Mucosa of descending colon (tissue), 3 donors: ENCODE measurements around the gene SLC17A7. TPM values are rescaled to one million over a fixed set of nuclear protein-coding genes. Genes with fewer than 3 reads are reported as not detected.
A peak's percentile ranks its signal among the peaks of the same experiment; 100 is the strongest.

ENCODE experiments used
- ATAC-seq: fragments of 200-7000 bp; cut with Tn5 transposase; one replicate; pipeline ENCODE4 v1.9.1; 2020; ENCODE audit warnings: mild to moderate bottlenecking, moderate library complexity
- DNase-seq, 3 donors: peaks; one replicate each; pipeline ENCODE4 v3.0.0-alpha.2; 2020
- H3K36me3 ChIP-seq: fragments of 200-600 bp; one replicate; pipeline ENCODE4 v1.8.0; 2021; ENCODE audit warnings: low read depth, mild to moderate bottlenecking
- H3K4me1 ChIP-seq: fragments of 200-600 bp; one replicate; pipeline ENCODE4 v1.8.0; 2021; ENCODE audit warnings: low read depth, mild to moderate bottlenecking
- H3K4me3 ChIP-seq: fragments of 200-600 bp; one replicate; pipeline ENCODE4 v1.8.0; 2021; ENCODE audit warnings: mild to moderate bottlenecking
- H3K9me3 ChIP-seq: fragments of 200-600 bp; one replicate; pipeline ENCODE4 v1.8.0; 2021; ENCODE audit warnings: mild to moderate bottlenecking
- CTCF ChIP-seq: fragments of 200-600 bp; IDR thresholded peaks from one replicate; pipeline ENCODE4 v1.8.0; 2022; ENCODE audit warnings: antibody characterized with exemption, mild to moderate bottlenecking
- intact Hi-C, 2 donors: fragments of 100-400 bp; cut with DNase I in 1 of 2; cut with micrococcal nuclease in 1 of 2; formaldehyde crosslinking; loops; one replicate each; pipeline versions ENCODE4 v1.11.0 to v1.11.1; 2022; cut with DNase I, micrococcal nuclease
- total RNA-seq, 3 donors: library from RNA; stranded (reverse); fragmentation: NEBNext Ultra II Directional in 2 of 3; extraction: Animal tissue kit (Norgen Biotek cat#: 25700) in 2 of 3; gene quantifications; one replicate each; pipeline versions ENCODE4 v1.2.1 to v1.2.4, GENCODE V29; 2021 to 2023
- donor health status: DM: no; HTN: no; CAD: no; lungs with moderate emphysema.
- donor health status: DM: no; HTN: no; CAD: no.
- donor health status: DM: no; HTN: yes; CAD: no.

Gene SLC17A7
- total RNA-seq, 3 donors from 2014 or later, result 0.20 to 1.0 (median 0.51) TPM

DNA sequence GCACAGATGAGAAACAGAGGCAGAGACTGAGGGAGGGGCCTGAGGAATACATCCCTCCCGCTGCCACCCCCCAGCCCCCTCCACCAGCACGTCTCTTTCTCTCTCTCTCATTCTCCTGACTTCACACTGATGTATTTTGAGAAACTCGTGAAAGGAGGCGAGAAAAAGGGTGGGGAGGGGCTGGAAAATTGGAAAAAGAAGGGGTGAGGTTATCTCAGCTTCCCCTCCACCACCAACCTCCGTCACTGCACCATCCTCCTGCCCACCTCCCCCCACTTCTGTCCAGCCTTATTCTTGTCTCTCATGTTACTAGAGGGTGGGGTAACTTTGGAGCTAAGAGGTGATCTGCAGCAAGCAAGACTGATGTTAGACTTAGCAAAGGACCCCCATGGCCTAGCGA is 1.5 kb downstream of the SLC17A7 start:
- DNase-seq (no peak), ATAC-seq (no peak)
- Histone ChIP-seq H3K36me3 (no peaks in the 10 kb centered on the region), H3K4me1 (no peaks in the 10 kb centered on the region), H3K9me3 (no peaks in the 10 kb centered on the region), H3K4me3 (no peak overlapping the region)
- intact Hi-C loops, result loop anchor here in 1 of 2 donors (5.0 kb wide), 1 partner anchor 48 kb away; no protein-coding TSS in a partner anchor
- no peak for TF ChIP-seq CTCF

- ATAC-seq (no peak), DNase-seq (no peak)
- H3K4me1 ChIP-seq, result no peaks in the 10 kb centered on the region
- no peak overlapping the region for H3K4me3 ChIP-seq
- no peaks in the 10 kb centered on the region for H3K36me3 ChIP-seq
- TF ChIP-seq CTCF, result no peak
- intact Hi-C loops, result no loop called here
- no peaks in the 10 kb centered on the region for H3K9me3 ChIP-seq
Measured at GRCh38 chr19:49438261-49438660, 3.1 kb downstream of the SLC17A7 start.

DNA sequence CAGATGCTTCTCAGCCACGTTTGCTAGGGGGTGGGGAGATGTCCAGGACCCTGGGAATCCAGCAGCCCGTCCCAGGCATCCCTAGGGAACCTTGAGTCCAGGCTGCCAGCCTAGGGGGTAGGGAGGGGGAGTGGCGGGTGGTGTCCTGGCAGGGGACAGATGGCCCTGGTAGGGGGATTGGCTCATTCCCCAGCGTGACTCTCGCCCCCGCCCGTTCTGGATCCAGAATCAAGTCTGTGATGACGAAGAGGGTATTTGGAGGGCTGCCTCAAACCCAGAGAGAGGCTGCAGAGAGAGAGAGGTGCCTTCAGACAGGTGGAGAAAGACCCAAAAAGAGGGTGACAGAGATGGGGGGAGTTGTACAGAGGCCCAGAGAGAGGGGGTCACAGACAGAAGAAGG is 4.1 kb downstream of the SLC17A7 start:
- no peaks in the 10 kb centered on the region for H3K4me1 ChIP-seq
- no peaks in the 10 kb centered on the region for H3K36me3 ChIP-seq
- intact Hi-C loops, result no loop called here
- H3K4me3 ChIP-seq, result no peak overlapping the region
- DNase-seq (no peak), ATAC-seq (no peak)
- no peaks in the 10 kb centered on the region for H3K9me3 ChIP-seq
- TF ChIP-seq CTCF, result no peak

DNA sequence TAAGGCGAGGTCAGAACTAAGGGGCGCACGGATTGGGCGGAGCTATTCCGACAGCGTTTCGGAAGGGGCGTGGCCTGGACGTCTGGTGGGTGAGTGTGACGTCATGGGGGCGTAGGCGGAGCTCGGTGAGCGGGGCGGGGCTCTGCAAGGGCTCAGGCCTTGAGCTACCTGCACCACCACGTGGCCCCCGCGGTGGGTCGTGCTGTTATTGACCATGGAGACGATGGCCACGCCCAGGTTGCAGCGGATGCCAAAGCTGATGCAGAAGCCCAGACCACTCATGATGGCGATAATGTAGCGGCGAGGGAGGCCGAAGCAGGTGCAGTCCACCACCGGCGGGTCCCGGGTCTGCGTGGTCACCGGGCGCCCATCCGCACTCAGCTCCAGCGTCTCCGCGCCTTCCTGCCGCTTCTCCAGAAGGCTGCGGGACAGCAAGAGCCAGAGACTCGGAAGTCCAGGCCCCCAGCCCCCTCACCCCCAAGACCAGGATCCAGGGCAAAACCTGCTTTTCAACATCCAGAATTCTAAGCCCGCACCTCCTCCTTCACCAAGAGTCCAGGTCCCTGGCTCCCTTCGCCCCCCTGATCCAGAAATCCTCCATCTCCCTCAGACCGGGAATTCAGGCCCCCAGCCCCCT is 4.8 kb downstream of the SLC17A7 start:
- peak; percentile 10 for ATAC-seq
- DNase-seq, result peak in 1 of 3 donors; percentile 37
- Histone ChIP-seq H3K9me3 (no peaks in the 10 kb centered on the region), H3K36me3 (no peaks in the 10 kb centered on the region), H3K4me1 (no peaks in the 10 kb centered on the region), H3K4me3 (no peak overlapping the region)
- no peak for TF ChIP-seq CTCF
- intact Hi-C loops, result no loop called here

GRCh38 chr19:49435670-49436069 is 5.7 kb downstream of the SLC17A7 start:
- H3K36me3 ChIP-seq, result no peaks in the 10 kb centered on the region
- no peak for TF ChIP-seq CTCF
- no peak overlapping the region for H3K4me3 ChIP-seq
- no peaks in the 10 kb centered on the region for H3K9me3 ChIP-seq
- no peak for ATAC-seq
- DNase-seq, result no peak
- intact Hi-C loops, result no loop called here
- no peaks in the 10 kb centered on the region for H3K4me1 ChIP-seq
